GM12878 (cell line): ENCODE measurements around the gene CLBA1. TPM values are rescaled to one million over a fixed set of nuclear protein-coding genes. Genes with fewer than 3 reads are reported as not detected.

Experiments used
- BRCA1 ChIP-seq: IDR thresholded peaks from 2 replicates; pipeline ENCODE4 v1.6.1; 2011; ENCODE audit warnings: low read depth, low read length, improper control_type of control experiment
- CBX3 ChIP-seq: fragments of 200-600 bp; sonication (generic); IDR thresholded peaks from 2 replicates; pipeline ENCODE4 v1.6.1; 2016; ENCODE audit warnings: low read depth, borderline replicate concordance
- CEBPB ChIP-seq, 2 experiments: fragments of 150-350 bp in 1 of 2; IDR thresholded peaks; 2 replicates each; pipeline ENCODE4 v1.6.1; 2012 to 2014; ENCODE audit warnings: low read depth in 2 of 2, low read length in 2 of 2, borderline replicate concordance in 1 of 2, inconsistent platforms in 1 of 2
- EED ChIP-seq: sonication (generic); IDR thresholded peaks from 2 replicates; pipeline ENCODE4 v1.6.1; 2016; ENCODE audit warnings: antibody characterized with exemption, low read depth
- ELK1 ChIP-seq: IDR thresholded peaks from 2 replicates; pipeline ENCODE4 v1.6.1; 2012; ENCODE audit warnings: low read depth, low read length, improper control_type of control experiment
- IKZF2 ChIP-seq, 2 experiments: fragments of 450-650 bp; IDR thresholded peaks; 2 replicates each; pipeline ENCODE4 v1.6.1; 2017; ENCODE audit warnings: mild to moderate bottlenecking in 2 of 2, moderate library complexity in 2 of 2
- IRF4 ChIP-seq: IDR thresholded peaks from 2 replicates; pipeline ENCODE4 v1.6.1; 2011; ENCODE audit warnings: low read depth, low read length
- MTA2 ChIP-seq: fragments of 450-650 bp; IDR thresholded peaks from 2 replicates; pipeline ENCODE4 v1.6.1; 2016; ENCODE audit warnings: low read depth, mild to moderate bottlenecking, moderate library complexity
- MTA3 ChIP-seq: IDR thresholded peaks from 2 replicates; pipeline ENCODE4 v1.6.1; 2012; ENCODE audit warnings: low read length, inconsistent platforms, borderline replicate concordance
- MYC ChIP-seq: IDR thresholded peaks from 2 replicates; pipeline ENCODE4 v1.6.1; 2011; ENCODE audit warnings: mild to moderate bottlenecking, low read length, moderate library complexity, inconsistent platforms; ENCODE audit not compliant: insufficient read depth, insufficient replicate concordance, insufficient read length, severe bottlenecking
- NR2F1 ChIP-seq: fragments of 450-650 bp; conservative IDR thresholded peaks from 2 replicates; pipeline ENCODE4 v1.6.1; 2017; ENCODE audit warnings: mild to moderate bottlenecking
- POLR2AphosphoS5 ChIP-seq: IDR thresholded peaks from 2 replicates; pipeline ENCODE4 v1.6.1; 2011; ENCODE audit warnings: mild to moderate bottlenecking, low read length, inconsistent platforms
- RAD51 ChIP-seq: fragments of 450-650 bp; IDR thresholded peaks from 2 replicates; pipeline ENCODE4 v1.6.1; 2016; ENCODE audit warnings: moderate library complexity, mild to moderate bottlenecking, inconsistent platforms
- RB1 ChIP-seq: fragments of 450-650 bp; formaldehyde crosslinking; IDR thresholded peaks from 2 replicates; pipeline ENCODE4 v1.6.1; 2017; ENCODE audit warnings: mild to moderate bottlenecking, borderline replicate concordance
- SMAD5 ChIP-seq: IDR thresholded peaks from 2 replicates; pipeline ENCODE4 v1.6.1; 2016; ENCODE audit warnings: antibody characterized with exemption, low read depth
- SRF ChIP-seq, 2 experiments: IDR thresholded peaks; 2 replicates each; pipeline ENCODE4 v1.6.1; 2011; ENCODE audit warnings: low read depth in 2 of 2, low read length in 2 of 2, mild to moderate bottlenecking in 1 of 2, moderate library complexity in 1 of 2
- STAT1 ChIP-seq: fragments of 450-650 bp; conservative IDR thresholded peaks from 2 replicates; pipeline ENCODE4 v1.6.1; 2014; ENCODE audit warnings: antibody characterized with exemption, mild to moderate bottlenecking
- SUPT20H ChIP-seq: IDR thresholded peaks from 2 replicates; pipeline ENCODE4 v1.6.1; 2011; ENCODE audit warnings: low read depth, mild to moderate bottlenecking, low read length, moderate library complexity, borderline replicate concordance; ENCODE audit not compliant: control insufficient read depth
- TCF3 ChIP-seq: IDR thresholded peaks from 2 replicates; pipeline ENCODE4 v1.6.1; 2012; ENCODE audit warnings: low read depth, mild to moderate bottlenecking, low read length, borderline replicate concordance; ENCODE audit not compliant: insufficient read depth
- ZBTB11 ChIP-seq: fragments of 450-650 bp; formaldehyde crosslinking; IDR thresholded peaks from 2 replicates; pipeline ENCODE4 v1.5.0; 2022; ENCODE audit warnings: mild to moderate bottlenecking, missing genetic modification characterization
- ZNF24 ChIP-seq: fragments of 450-650 bp; IDR thresholded peaks from 2 replicates; pipeline ENCODE4 v1.6.1; 2017; ENCODE audit warnings: antibody characterized with exemption, mild to moderate bottlenecking
- ZNF384 ChIP-seq: IDR thresholded peaks from 2 replicates; pipeline ENCODE4 v1.6.1; 2012; ENCODE audit warnings: low read depth, mild to moderate bottlenecking, low read length, improper control_type of control experiment, borderline replicate concordance
- ZNF592 ChIP-seq: fragments of 450-650 bp; IDR thresholded peaks from 2 replicates; pipeline ENCODE4 v1.6.1; 2017; ENCODE audit warnings: mild to moderate bottlenecking, moderate library complexity
- ZSCAN29 ChIP-seq: fragments of 450-650 bp; IDR thresholded peaks from 2 replicates; pipeline ENCODE4 v1.6.1; 2017; ENCODE audit warnings: mild to moderate bottlenecking, moderate library complexity
- polyA plus RNA-seq, 11 experiments: library from polyadenylated mRNA; depleted of rRNA in 4 of 11; unstranded in 6 of 11; stranded (reverse) in 5 of 11; fragments of >200 nt; fragmentation: Nextera tagmentation in 4 of 11; fragmentation: Illumina TruSeq in 1 of 11; extraction: Ambion mirVana in 4 of 11; extraction: Trizol in 1 of 11; gene quantifications; 1 replicate in 1 of 11; 2 replicates in 10 of 11; pipeline versions ENCODE4 v1.2.1 to v1.2.3, GENCODE V29; 2011 to 2016; ENCODE audit warnings: inconsistent platforms in 2 of 11, missing spikeins in 2 of 11, low read depth in 1 of 11
- total RNA-seq, 4 experiments: library from RNA; depleted of rRNA in 3 of 4; stranded (reverse); fragments of >200 nt in 3 of 4; fragmentation: Illumina TruSeq in 1 of 4; extraction: Trizol in 1 of 4; gene quantifications; 2 replicates each; pipeline versions ENCODE4 v1.2.1 to v1.2.3, GENCODE V29; 2013 to 2021

The CLBA1 gene
- total and polyA plus RNA-seq, 10 of the 15 experiments (the other 5 are each of a cell fraction or from before 2014, with no cell fraction given) = 0.07 to 1.1 (median 0.62) TPM; not detected in 1

- TF ChIP-seq RB1 (no peak), MTA2 (peak; percentile 32), MYC (no peak), CBX3 (no peak), NR2F1 (no peak), CEBPB (IDR thresholded peaks at IDR 0.05; ENCODE audit: borderline replicate concordance in 1 of 2, low read depth in 2 of 2, low read length in 2 of 2) (no peak), RAD51 (0 out of 2 replicates have a peak, but pooled peaks have one; percentile 33), ZSCAN29 (no peak), ZBTB11 (no peak), ZNF592 (no peak), SMAD5 (no peak), IRF4 (no peak), BRCA1 (no peak), STAT1 (peak; percentile 56; the same call in 1 of the 2 replicates), SRF (IDR thresholded peaks at IDR 0.05; ENCODE audit: low read depth in 2 of 2, low read length in 2 of 2) (no peak), EED (peak; percentile 81), MTA3 (no peak), SUPT20H (no peak), TCF3 (0 out of 2 replicates have a peak, but pooled peaks have one; percentile 1), POLR2AphosphoS5 (peak; percentile 19), ZNF24 (no peak), ZNF384 (no peak), IKZF2 (IDR thresholded peaks at IDR 0.05) (peak; percentile 79 to 83), ELK1 (no peak)
These were observed 36.2 kb downstream of the CLBA1 start (continued) for GRCh38 chr14:105021656-105022275.
